ELF-1 (cell line): ENCODE measurements around the gene AKAP12.

Experiments
- DNase-seq: peaks from one replicate; pipeline ENCODE4 v3.0.0-alpha.2; 2016; ENCODE audit warnings: low read depth, low spot score

The AKAP12 gene

GRCh38 chr6:151279891-151280290 lies 40.1 kb downstream of the AKAP12 start:
- DNase-seq: no peak

GRCh38 chr6:151280859-151281258 lies 41.1 kb downstream of the AKAP12 start:
- no peak for DNase-seq

- DNase-seq: no peak
Observed at GRCh38 chr6:151284012-151284411, 44.2 kb downstream of the AKAP12 start.

GRCh38 chr6:151284548-151285017 lies 44.8 kb downstream of the AKAP12 start:
- no peak for DNase-seq

- no peak for DNase-seq
Observed at GRCh38 chr6:151285122-151285521, 45.4 kb downstream of the AKAP12 start.

- DNase-seq: no peak
Observed at GRCh38 chr6:151286214-151286613, 46.4 kb downstream of the AKAP12 start.

- DNase-seq: no peak
Observed at GRCh38 chr6:151288712-151289398, 49.1 kb downstream of the AKAP12 start.

- DNase-seq: no peak
Observed at GRCh38 chr6:151289399-151290007, 49.7 kb downstream of the AKAP12 start.

- peak; percentile 81 for DNase-seq
Observed at GRCh38 chr6:151290877-151291721, 51.3 kb downstream of the AKAP12 start.

GRCh38 chr6:151291722-151292059 lies 51.9 kb downstream of the AKAP12 start:
- no peak for DNase-seq

GRCh38 chr6:151292974-151293687 lies 53.4 kb downstream of the AKAP12 start:
- DNase-seq: no peak

GRCh38 chr6:151293688-151294016 lies 53.9 kb downstream of the AKAP12 start:
- DNase-seq: no peak

- DNase-seq: no peak
Observed at GRCh38 chr6:151294561-151295101, 54.9 kb downstream of the AKAP12 start.

GRCh38 chr6:151297886-151298285 lies 58.1 kb downstream of the AKAP12 start:
- DNase-seq: no peak

GRCh38 chr6:151299011-151299410 lies 59.2 kb downstream of the AKAP12 start:
- DNase-seq: no peak

GRCh38 chr6:151300267-151300991 lies 60.7 kb downstream of the AKAP12 start:
- DNase-seq: no peak

GRCh38 chr6:151301547-151301946 lies 61.8 kb downstream of the AKAP12 start:
- no peak for DNase-seq

- no peak for DNase-seq
Observed at GRCh38 chr6:151303231-151303630, 63.5 kb downstream of the AKAP12 start.

GRCh38 chr6:151306269-151306783 lies 66.6 kb downstream of the AKAP12 start:
- no peak for DNase-seq

GRCh38 chr6:151307501-151307900 lies 67.7 kb downstream of the AKAP12 start:
- DNase-seq: no peak

GRCh38 chr6:151309619-151310018 lies 69.9 kb downstream of the AKAP12 start:
- DNase-seq: no peak
